Hepatocyte (in vitro differentiated cells): ENCODE measurements around the gene ANOS1. TPM values are rescaled to one million over a fixed set of nuclear protein-coding genes. Genes with fewer than 3 reads are reported as not detected.

Experiments
- DNase-seq: peaks from one replicate; pipeline ENCODE4 v3.0.0-alpha.2; 2016; ENCODE audit warnings: low spot score
- H2AFZ ChIP-seq: fragments of 200-600 bp; sonication (generic); 2 replicates; pipeline ENCODE4 v1.6.0; 2016; ENCODE audit warnings: antibody characterized with exemption, mild to moderate bottlenecking
- H3K27ac ChIP-seq: fragments of 200-600 bp; sonication (generic); 2 replicates; pipeline ENCODE4 v1.5.1; 2016; ENCODE audit warnings: mild to moderate bottlenecking
- H3K27me3 ChIP-seq: fragments of 200-600 bp; sonication (generic); 2 replicates; pipeline ENCODE4 v1.6.1; 2016
- H3K36me3 ChIP-seq: fragments of 200-600 bp; sonication (generic); replicated peaks from 2 replicates; pipeline ENCODE4 v1.5.1; 2016; ENCODE audit warnings: low read depth; ENCODE audit not compliant: insufficient read depth
- H3K4me1 ChIP-seq: fragments of 200-600 bp; sonication (generic); 2 replicates; pipeline ENCODE4 v1.5.1; 2016; ENCODE audit warnings: mild to moderate bottlenecking, moderate library complexity; ENCODE audit not compliant: insufficient read depth
- H3K4me2 ChIP-seq: fragments of 200-600 bp; sonication (generic); 2 replicates; pipeline ENCODE4 v1.6.0; 2016
- H3K4me3 ChIP-seq: fragments of 200-600 bp; sonication (generic); 2 replicates; pipeline ENCODE4 v1.5.1; 2016; ENCODE audit warnings: mild to moderate bottlenecking
- H3K79me2 ChIP-seq: fragments of 200-600 bp; sonication (generic); 2 replicates; pipeline ENCODE4 v1.6.0; 2017; ENCODE audit warnings: mild to moderate bottlenecking
- H3K9me2 ChIP-seq: fragments of 200-600 bp; sonication (generic); replicated peaks from 2 replicates; pipeline ENCODE4 v1.6.0; 2017; ENCODE audit warnings: mild to moderate bottlenecking; ENCODE audit not compliant: insufficient read depth
- H3K9me3 ChIP-seq: fragments of 200-600 bp; sonication (generic); 2 replicates; pipeline ENCODE4 v1.5.1; 2016; ENCODE audit warnings: low read depth, mild to moderate bottlenecking
- H4K20me1 ChIP-seq: fragments of 200-600 bp; sonication (generic); 2 replicates; pipeline ENCODE4 v1.6.0; 2016; ENCODE audit warnings: mild to moderate bottlenecking; ENCODE audit not compliant: insufficient read depth, poor library complexity, severe bottlenecking
- CTCF ChIP-seq: fragments of 200-600 bp; sonication (generic); IDR thresholded peaks from 2 replicates; pipeline ENCODE4 v1.5.1; 2016; ENCODE audit warnings: antibody characterized with exemption, mild to moderate bottlenecking; ENCODE audit not compliant: poor library complexity
- EZH2 ChIP-seq: fragments of 200-600 bp; sonication (generic); IDR thresholded peaks from 2 replicates; pipeline ENCODE4 v1.6.1; 2016; ENCODE audit warnings: antibody characterized with exemption, mild to moderate bottlenecking, borderline replicate concordance
- EZH2phosphoT487 ChIP-seq: fragments of 200-600 bp; sonication (generic); IDR thresholded peaks from one replicate; pipeline ENCODE4 v1.6.1; 2018; ENCODE audit warnings: antibody characterized with exemption, mild to moderate bottlenecking, low read depth, moderate library complexity; ENCODE audit not compliant: unreplicated experiment, severe bottlenecking
- WGBS: methylation state at CpG from one replicate; pipeline ENCODE4 v1.1.6; 2016; ENCODE audit warnings: low lambda C conversion rate; ENCODE audit errors: missing lambda C conversion rate; 5-methylcytosine and 5-hydroxymethylcytosine counted together
- polyA plus RNA-seq: library from polyadenylated mRNA; unstranded; fragments of >200 nt; fragmentation: Nextera tagmentation; extraction: Ambion mirVana; gene quantifications from 2 replicates; pipeline ENCODE4 v1.2.1, GENCODE V29; 2016
- total RNA-seq: library from RNA; depleted of rRNA; stranded (reverse); fragments of >200 nt; gene quantifications from 2 replicates; pipeline ENCODE4 v1.2.3, GENCODE V29; 2014

The ANOS1 gene
- total and polyA plus RNA-seq, 2 experiments from 2014 or later, result 3.1 to 6.4 TPM

GRCh38 chrX:8629871-8630270, 102.1 kb downstream of the ANOS1 start:
- Histone ChIP-seq H3K4me2 (no peak overlapping the region), H3K9me3 (no peaks in the 10 kb centered on the region), H3K4me3 (no peak overlapping the region), H3K4me1 (no peaks in the 10 kb centered on the region), H4K20me1 (no peaks in the 10 kb centered on the region), H2AFZ (no peak overlapping the region), H3K27me3 (no peaks in the 10 kb centered on the region), H3K9me2 (no peaks in the 10 kb centered on the region), H3K27ac (no peak overlapping the region), H3K36me3 (no peaks in the 10 kb centered on the region), H3K79me2 (no peaks in the 10 kb centered on the region)
- no peak for DNase-seq
- TF ChIP-seq EZH2, result no peak
- no peak for TF ChIP-seq CTCF
- TF ChIP-seq EZH2phosphoT487, result no peak
- 68% methylated on average over 7 of the region's 7 CpGs for WGBS

DNA sequence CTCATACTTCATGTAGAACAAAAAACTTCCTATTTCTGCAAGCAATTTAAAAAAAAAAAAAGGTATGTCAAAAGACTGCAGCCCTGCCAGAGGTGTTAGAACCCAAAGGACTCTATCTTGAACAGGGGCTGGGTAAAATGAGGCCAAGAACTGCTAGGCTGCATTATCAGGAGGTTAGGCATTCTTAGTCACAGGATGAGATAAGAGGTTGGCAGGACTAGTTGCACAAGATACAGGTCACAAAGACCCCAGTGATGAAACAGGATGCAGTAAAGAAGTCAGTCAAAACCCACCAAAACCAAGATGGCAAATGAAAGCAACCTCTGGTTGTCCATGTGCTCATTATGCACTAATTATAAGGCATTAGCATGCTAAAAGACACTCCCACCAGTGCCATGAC, 104.1 kb downstream of the ANOS1 start:
- Histone ChIP-seq H3K4me3 (no peak overlapping the region), H3K9me3 (no peaks in the 10 kb centered on the region), H3K79me2 (no peaks in the 10 kb centered on the region), H3K27me3 (no peaks in the 10 kb centered on the region), H3K36me3 (no peaks in the 10 kb centered on the region), H3K9me2 (no peaks in the 10 kb centered on the region), H3K4me2 (no peak overlapping the region), H2AFZ (no peak overlapping the region), H3K4me1 (no peaks in the 10 kb centered on the region), H3K27ac (no peak overlapping the region), H4K20me1 (no peaks in the 10 kb centered on the region)
- TF ChIP-seq EZH2phosphoT487 (no peak), CTCF (no peak), EZH2 (no peak)
- DNase-seq, result no peak

GRCh38 chrX:8607326-8607725, 124.6 kb downstream of the ANOS1 start:
- TF ChIP-seq CTCF (no peak), EZH2phosphoT487 (no peak), EZH2 (no peak)
- Histone ChIP-seq H3K4me3 (no peak overlapping the region), H3K4me1 (no peaks in the 10 kb centered on the region), H3K9me3 (no peaks in the 10 kb centered on the region), H4K20me1 (no peaks in the 10 kb centered on the region), H3K27ac (no peak overlapping the region), H3K79me2 (no peaks in the 10 kb centered on the region), H2AFZ (no peak overlapping the region), H3K9me2 (no peaks in the 10 kb centered on the region), H3K36me3 (no peaks in the 10 kb centered on the region), H3K4me2 (no peak overlapping the region), H3K27me3 (no peaks in the 10 kb centered on the region)
- WGBS, result 73% methylated on average over 2 of the region's 2 CpGs
- DNase-seq, result no peak

DNA sequence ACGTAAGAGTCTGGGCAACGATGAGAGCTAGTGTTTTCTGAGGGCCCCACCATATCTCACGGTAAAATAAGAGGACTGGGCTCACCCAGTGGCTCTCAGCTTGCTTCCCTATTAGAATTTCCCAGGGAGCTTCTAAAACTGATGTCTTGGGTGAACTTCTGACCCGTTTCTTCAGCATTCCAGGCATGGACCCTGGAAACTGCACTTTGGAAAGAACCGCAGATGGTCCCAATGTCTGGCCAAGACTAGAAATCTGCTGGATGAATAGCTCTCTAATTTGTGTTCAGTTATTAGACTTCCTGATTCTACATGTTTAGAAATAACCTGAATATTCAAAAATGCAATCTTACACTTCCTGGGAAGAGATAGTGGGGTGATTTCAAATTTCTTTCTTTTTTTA, 127.8 kb downstream of the ANOS1 start:
- Histone ChIP-seq H3K27me3 (no peaks in the 10 kb centered on the region), H3K4me3 (no peak overlapping the region), H2AFZ (no peak overlapping the region), H4K20me1 (no peaks in the 10 kb centered on the region), H3K9me2 (no peaks in the 10 kb centered on the region), H3K79me2 (no peaks in the 10 kb centered on the region), H3K36me3 (no peaks in the 10 kb centered on the region), H3K4me1 (no peaks in the 10 kb centered on the region), H3K9me3 (no peaks in the 10 kb centered on the region), H3K4me2 (no peak overlapping the region), H3K27ac (no peak overlapping the region)
- TF ChIP-seq EZH2phosphoT487 (no peak), EZH2 (no peak), CTCF (no peak)
- WGBS, result 75% methylated on average over 5 of the region's 5 CpGs
- no peak for DNase-seq
